K562 (cell line): ENCODE data around the gene CPED1. TPM values are rescaled to one million over a fixed set of nuclear protein-coding genes. Genes with fewer than 3 reads are reported as not detected.
A peak's percentile ranks its signal among the peaks of the same experiment; 100 is the strongest.

Experiments used
- ARID3A ChIP-seq: IDR thresholded peaks from 2 replicates; pipeline ENCODE4 v1.6.1; 2012; ENCODE audit warnings: low read depth, low read length, improper control_type of control experiment, borderline replicate concordance
- CBX3 ChIP-seq, 2 experiments: IDR thresholded peaks; 1 replicate in 1 of 2; 2 replicates in 1 of 2; pipeline ENCODE4 v1.6.1; 2012; ENCODE audit warnings: inconsistent platforms in 2 of 2, low read length in 2 of 2, borderline replicate concordance in 1 of 2, control low read depth in 1 of 2
- ELF2 ChIP-seq: fragments of 250-450 bp; sonication (Bioruptor Pico); IDR thresholded peaks from 2 replicates; pipeline ENCODE4 v1.5.0; 2021; ENCODE audit warnings: mild to moderate bottlenecking
- FOXK1 ChIP-seq: sonication (generic); formaldehyde crosslinking; IDR thresholded peaks from 2 replicates; pipeline ENCODE4 v1.8.0; 2022; ENCODE audit warnings: missing genetic modification reagents, mild to moderate bottlenecking, borderline replicate concordance
- HDAC8 ChIP-seq: fragments of 450-650 bp; IDR thresholded peaks from 2 replicates; pipeline ENCODE4 v1.6.1; 2016; ENCODE audit warnings: mild to moderate bottlenecking, missing genetic modification characterization, moderate library complexity, missing compliant biosample characterization
- MEF2A ChIP-seq: IDR thresholded peaks from 2 replicates; pipeline ENCODE4 v1.6.1; 2011; ENCODE audit warnings: low read depth, mild to moderate bottlenecking, low read length, moderate library complexity; ENCODE audit not compliant: control insufficient read depth
- NFYB ChIP-seq: IDR thresholded peaks from 2 replicates; pipeline ENCODE4 v1.6.1; 2011; ENCODE audit warnings: mild to moderate bottlenecking, moderate library complexity; ENCODE audit not compliant: insufficient read length; ENCODE audit errors: extremely low read depth
- NKRF ChIP-seq: fragments of 450-650 bp; IDR thresholded peaks from 2 replicates; pipeline ENCODE4 v1.6.1; 2016; ENCODE audit warnings: borderline replicate concordance
- NUFIP1 ChIP-seq: fragments of 450-650 bp; IDR thresholded peaks from 2 replicates; pipeline ENCODE4 v1.6.1; 2018; ENCODE audit not compliant: partially characterized antibody
- PATZ1 ChIP-seq: fragments of 250-450 bp; sonication (Bioruptor Pico); IDR thresholded peaks from 2 replicates; pipeline ENCODE4 v1.5.0; 2020; ENCODE audit warnings: mild to moderate bottlenecking, borderline replicate concordance
- SREBF1 ChIP-seq: fragments of 150-350 bp; IDR thresholded peaks from 2 replicates; pipeline ENCODE4 v1.6.1; 2014; ENCODE audit warnings: antibody characterized with exemption, low read depth, low read length, borderline replicate concordance
- TGIF2 ChIP-seq: sonication (generic); formaldehyde crosslinking; IDR thresholded peaks from 2 replicates; pipeline ENCODE4 v1.8.1; 2022; ENCODE audit warnings: mild to moderate bottlenecking, missing genetic modification reagents, moderate library complexity
- U2AF1 ChIP-seq: fragments of 200-400 bp; formaldehyde crosslinking; optimal IDR thresholded peaks from 2 replicates; pipeline ENCODE3; 2017; ENCODE audit warnings: mild to moderate bottlenecking, low read depth, low read length, moderate library complexity
- ZBTB5 ChIP-seq: fragments of 450-650 bp; IDR thresholded peaks from 2 replicates; pipeline ENCODE4 v1.6.1; 2017; ENCODE audit warnings: antibody characterized with exemption
- ZC3H4 ChIP-seq: sonication (generic); formaldehyde crosslinking; IDR thresholded peaks from 2 replicates; pipeline ENCODE4 v1.9.0; 2021; ENCODE audit warnings: missing genetic modification reagents, borderline replicate concordance
- ZNF655 ChIP-seq: fragments of 250-450 bp; sonication (Bioruptor Pico); IDR thresholded peaks from 2 replicates; pipeline ENCODE4 v1.5.0; 2021
- ZNF766 ChIP-seq: fragments of 200-800 bp; sonication (Bioruptor generic); conservative IDR thresholded peaks from 2 replicates; pipeline ENCODE4 v1.6.1; 2016; ENCODE audit warnings: missing genetic modification characterization, missing compliant biosample characterization
- polyA plus RNA-seq, 8 experiments: library from polyadenylated mRNA; depleted of rRNA in 4 of 8; stranded (reverse) in 5 of 8; unstranded in 3 of 8; fragments of >200 nt; fragmentation: Nextera tagmentation in 2 of 8; fragmentation: Illumina TruSeq in 1 of 8; extraction: Ambion mirVana in 2 of 8; extraction: Trizol in 1 of 8; gene quantifications; 2 replicates each; pipeline versions ENCODE4 v1.2.1 to v1.2.3, GENCODE V29; 2011 to 2014; ENCODE audit warnings: inconsistent platforms in 1 of 8, missing spikeins in 1 of 8
- total RNA-seq, 7 experiments: library from RNA; depleted of rRNA in 6 of 7; stranded (reverse); fragments of >200 nt in 6 of 7; fragmentation: Illumina TruSeq in 2 of 7; extraction: Trizol in 2 of 7; gene quantifications; 2 replicates each; pipeline versions ENCODE4 v1.2.1 to v1.2.3, GENCODE V29; 2011 to 2021; ENCODE audit warnings: low replicate concordance in 1 of 7

The CPED1 gene
- total and polyA plus RNA-seq, 9 of the 15 experiments (the other 6 are each of a cell fraction or from before 2014, with no cell fraction given): 195 to 393 (median 290) TPM

- no peak for TF ChIP-seq NKRF
- no peak for TF ChIP-seq SREBF1
- no peak for TF ChIP-seq CBX3 (IDR thresholded peaks at IDR 0.05; ENCODE audit: borderline replicate concordance in 1 of 2, low read length in 2 of 2)
- TF ChIP-seq FOXK1 (CRISPR knock-in tag): no peak
- TF ChIP-seq ZBTB5: no peak
- no peak; the same call in 1 of the 2 replicates for TF ChIP-seq MEF2A
- TF ChIP-seq NUFIP1: no peak
- no peak for TF ChIP-seq NFYB
- no peak for TF ChIP-seq ELF2 (CRISPR knock-in tag)
- no peak for TF ChIP-seq U2AF1
- peak; percentile 79; the same call in 1 of the 2 replicates for TF ChIP-seq ARID3A
- no peak for TF ChIP-seq ZC3H4 (CRISPR knock-in tag)
- no peak for TF ChIP-seq PATZ1 (CRISPR knock-in tag)
- no peak for TF ChIP-seq TGIF2
- no peak for TF ChIP-seq ZNF655 (CRISPR knock-in tag)
- 0 out of 2 replicates have a peak, but pooled peaks have one; percentile 36 for TF ChIP-seq ZNF766 (CRISPR knock-in tag)
- TF ChIP-seq HDAC8 (tag): no peak
Measured at GRCh38 chr7:121000081-121000983, 11.8 kb downstream of the CPED1 start (continued).
